Left hindlimb (tissue), 1 donor: ENCODE measurements around the gene GGT6.

Source experiments
- DNase-seq: peaks from one replicate; pipeline ENCODE4 v3.0.0-alpha.2; 2018

The GGT6 gene

DNA sequence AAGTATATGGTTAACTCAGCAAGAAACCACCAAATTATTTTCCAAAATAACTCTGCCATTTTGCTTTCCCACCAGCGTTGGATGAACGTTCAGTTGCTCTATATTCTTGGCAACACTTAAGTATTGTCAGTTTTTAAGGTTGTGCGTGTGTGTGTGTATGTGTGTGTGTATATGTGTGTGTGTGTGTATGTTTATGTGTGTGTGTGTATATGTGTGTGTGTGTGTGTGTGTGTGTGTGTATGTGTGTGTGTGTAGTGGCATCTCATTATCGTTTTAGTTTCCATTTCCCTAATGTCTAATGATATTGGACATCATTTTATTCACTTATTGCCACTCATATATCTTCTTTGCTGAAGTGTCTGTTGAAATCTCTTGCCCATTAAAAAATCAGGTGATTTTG is 12.7 kb upstream of the GGT6 start:
- peak; percentile 8 for DNase-seq

DNA sequence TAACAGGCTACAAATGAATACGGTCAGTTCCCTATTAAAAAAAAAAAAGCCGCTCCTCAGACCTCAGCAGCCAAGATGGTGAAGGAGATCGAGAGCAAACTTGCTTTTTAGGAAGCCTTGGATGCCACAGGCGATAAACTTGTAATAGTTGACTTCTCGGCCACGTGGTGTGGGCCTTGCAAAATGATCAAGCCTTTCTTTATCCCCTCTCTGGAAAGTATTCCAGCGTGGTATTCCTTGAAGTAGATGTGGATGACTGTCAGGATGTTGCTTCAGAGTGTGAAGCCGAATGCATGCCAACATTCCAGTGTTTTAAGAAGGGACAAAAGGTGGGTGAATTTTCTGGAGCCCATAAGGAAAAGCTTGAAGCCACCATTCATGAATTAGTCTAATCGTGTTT is 11.8 kb upstream of the GGT6 start:
- DNase-seq, result no peak

DNA sequence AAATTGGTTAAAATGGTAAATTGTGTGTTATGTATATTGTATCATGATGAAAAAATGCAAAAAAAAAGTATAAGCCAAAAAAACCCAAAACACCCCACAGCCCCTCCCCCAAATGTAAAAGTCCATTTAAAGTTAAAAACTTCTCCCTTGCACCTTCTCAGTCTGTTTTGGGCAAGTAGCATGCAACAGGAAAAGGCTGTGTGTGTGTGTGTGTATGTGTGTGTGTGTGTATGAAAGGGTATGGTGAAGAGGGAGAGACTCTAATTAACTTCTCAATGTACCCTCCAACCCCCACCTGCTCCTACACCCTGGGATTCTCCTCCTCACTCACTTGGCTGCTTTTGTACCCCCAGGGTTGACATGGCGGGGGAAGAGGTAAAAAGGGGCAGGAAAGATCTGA is 9.2 kb upstream of the GGT6 start:
- no peak for DNase-seq

DNA sequence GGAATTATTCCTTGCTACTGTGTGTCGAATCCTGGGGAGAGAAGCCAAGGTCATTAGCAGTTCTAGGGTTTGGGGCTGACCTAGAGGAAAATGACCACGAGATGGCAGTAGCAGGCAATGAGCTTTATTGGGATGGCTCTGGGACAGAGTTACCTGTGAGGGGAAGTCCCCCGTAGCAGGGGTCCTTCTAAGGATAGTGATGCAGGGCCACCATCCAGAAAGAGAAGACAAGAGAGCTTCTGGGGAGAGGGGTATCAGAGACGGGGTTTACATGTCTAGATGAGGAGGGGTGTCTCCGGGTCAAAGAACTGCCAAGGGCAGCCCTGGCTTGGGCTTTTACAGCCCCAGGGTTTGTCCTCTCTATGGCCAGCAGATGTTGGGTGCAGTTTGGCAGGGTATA is 6.4 kb upstream of the GGT6 start:
- DNase-seq, result peak; percentile 54

DNA sequence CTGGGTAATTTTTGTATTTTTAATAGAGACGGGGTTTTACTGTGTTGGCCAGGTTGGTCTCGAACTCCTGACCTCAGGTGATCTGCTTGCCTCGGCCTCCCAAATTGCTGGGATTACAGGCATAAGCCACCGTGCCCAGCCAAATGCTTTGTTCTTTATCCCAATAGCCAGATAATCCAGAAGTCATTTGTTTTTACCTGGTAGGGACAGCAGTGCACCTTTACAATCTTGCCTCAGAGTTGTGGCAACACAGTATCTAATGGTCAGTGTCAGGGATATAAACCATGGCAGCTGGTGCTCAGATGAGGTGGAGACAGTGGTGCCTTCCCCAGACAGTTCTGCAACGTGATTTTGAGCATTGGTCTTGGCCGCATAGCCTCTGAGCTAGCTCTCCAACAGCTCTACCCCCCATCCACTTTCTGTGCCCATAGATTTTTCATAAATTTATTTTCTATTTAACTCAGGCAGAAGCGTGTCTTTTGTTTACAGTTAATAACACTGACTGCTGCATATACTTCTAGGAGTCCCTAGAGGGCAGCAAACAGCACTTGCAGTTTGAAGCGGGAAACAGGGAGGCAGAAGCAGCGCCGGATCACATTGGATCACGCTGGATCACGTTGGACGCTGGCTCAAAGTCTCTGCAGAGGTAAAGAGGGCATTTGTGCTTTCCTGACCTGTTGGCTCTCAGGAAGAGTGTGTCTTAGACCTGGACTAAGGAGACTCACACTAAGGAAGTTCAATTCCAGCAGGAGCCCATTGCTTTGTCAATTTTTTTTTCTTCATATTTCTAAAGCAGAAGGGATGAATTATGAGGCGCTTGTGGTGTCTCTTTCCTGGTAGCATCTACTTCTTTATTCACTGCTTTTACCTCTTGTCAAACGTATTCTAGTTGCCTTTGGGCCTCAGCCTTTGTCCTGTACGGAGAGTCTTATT is 5.1 kb upstream of the GGT6 start:
- peak; percentile 57 for DNase-seq

DNA sequence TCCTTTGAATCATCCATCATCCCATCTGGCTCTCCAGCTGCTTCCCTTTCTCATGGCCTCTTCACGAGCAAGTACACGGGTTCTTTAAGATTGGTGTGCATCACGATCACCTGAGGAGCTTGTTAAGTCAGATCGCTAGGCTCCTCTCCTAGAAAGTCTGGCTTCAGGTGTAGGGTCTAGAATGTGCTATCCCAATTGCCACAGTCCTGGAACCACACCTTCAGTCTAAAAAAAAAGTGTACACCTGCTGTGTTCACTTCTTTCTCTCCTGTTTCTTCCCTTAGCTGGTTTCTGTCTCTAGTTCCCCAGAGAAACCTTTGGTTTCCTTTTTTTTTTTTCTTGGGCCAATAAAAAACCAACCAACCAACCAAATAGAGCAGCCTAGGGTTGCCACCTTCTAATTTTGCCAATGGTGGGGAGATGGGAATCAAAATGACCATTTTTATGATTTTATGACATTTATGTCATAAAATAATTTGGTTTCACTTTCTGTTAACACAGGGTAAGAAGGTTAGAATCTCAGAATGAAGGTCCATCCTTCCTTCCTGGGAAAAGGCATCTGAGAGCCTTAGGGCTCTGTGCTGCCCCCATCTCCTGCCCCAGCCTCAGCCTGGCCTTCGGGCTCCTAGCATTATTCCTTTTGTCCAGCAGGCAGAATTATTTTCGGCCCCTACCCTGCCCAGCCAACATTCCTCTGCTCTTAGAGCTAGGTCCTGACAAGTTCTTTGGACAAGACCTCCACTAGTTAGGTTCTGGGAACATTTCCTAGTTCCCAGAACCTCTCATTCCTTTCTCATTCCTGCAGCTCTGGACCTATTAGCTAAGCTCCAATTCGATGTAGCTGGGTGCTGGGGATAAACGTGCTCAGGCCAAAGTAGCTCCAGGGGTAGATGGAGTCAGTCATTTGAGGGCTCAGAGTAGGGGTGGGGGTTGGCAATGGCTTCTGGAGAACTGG is 1.9 kb upstream of the GGT6 start:
- no peak for DNase-seq

DNA sequence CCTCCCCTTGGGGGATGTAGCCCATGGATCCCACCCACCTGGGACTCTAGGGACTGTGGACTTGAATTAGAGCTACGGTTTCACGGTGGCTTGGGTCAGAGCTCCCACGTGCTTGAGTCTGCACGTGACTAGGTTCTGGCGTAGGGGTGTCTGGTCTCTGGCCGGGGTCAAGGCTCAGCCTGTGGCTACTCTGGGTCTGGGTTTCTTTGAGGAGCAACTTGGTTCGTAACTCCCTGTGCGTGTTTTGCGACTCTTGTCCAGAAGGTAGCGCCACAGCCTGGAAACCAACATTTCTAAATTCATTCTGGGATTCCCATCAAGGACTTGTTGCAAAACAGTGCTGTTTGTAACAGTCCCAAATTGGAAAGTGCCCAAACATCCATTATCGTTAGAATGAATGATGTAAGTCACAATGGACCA is 470 bp upstream of the GGT6 start:
- no peak for DNase-seq

DNA sequence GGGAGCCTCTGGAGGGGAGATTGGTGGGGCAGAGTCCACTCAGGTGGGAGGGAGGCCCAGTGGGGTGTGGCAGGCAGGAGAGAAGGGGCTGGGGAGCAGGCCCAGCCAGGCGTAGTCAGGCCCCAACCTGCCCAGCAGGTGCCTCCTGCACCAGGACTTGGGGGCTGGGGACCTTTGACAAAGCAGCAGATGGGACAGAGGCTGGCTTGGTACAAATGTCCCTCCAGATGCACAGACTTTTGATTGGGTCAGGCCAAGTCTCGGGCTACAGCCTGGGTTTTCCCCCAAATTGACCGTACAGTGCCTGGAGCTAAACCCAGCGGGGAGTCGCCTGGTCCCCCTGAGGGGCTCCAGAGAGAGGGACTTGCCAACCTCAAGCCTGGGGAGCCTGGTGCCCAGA is 411 bp downstream of the GGT6 start:
- no peak for DNase-seq

DNA sequence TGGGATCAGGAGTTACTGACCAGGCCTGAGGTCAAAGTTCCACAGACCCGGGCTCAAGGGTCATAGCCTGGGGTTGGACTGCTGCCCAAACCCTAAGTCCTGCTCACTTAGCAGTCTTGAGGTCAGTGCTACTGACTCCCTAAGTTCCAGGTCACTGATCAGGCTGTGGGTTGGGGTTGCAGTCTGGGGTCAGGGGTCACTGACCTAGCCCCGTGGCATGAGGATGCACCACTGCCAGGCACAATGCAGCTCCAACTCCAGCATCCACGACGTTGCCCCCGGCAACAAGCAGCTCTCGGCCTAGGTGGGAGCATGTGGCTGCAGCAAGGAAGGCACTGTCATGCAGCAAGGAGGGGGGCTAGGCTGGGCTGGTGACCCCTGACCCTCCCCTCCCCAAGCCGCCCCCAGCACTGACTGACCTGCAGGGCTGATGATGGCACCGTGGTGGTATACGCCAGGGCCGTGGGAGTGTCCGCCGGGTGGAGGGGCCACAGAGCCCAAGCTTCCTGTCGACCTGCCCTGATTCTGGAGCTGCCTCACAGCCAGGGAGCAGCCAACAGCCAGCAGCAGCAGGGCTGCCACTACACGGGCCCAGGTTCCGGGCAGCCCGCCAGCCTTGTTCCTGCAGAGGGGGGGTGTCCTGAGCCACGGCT is 1.1 kb downstream of the GGT6 start:
- no peak for DNase-seq

DNA sequence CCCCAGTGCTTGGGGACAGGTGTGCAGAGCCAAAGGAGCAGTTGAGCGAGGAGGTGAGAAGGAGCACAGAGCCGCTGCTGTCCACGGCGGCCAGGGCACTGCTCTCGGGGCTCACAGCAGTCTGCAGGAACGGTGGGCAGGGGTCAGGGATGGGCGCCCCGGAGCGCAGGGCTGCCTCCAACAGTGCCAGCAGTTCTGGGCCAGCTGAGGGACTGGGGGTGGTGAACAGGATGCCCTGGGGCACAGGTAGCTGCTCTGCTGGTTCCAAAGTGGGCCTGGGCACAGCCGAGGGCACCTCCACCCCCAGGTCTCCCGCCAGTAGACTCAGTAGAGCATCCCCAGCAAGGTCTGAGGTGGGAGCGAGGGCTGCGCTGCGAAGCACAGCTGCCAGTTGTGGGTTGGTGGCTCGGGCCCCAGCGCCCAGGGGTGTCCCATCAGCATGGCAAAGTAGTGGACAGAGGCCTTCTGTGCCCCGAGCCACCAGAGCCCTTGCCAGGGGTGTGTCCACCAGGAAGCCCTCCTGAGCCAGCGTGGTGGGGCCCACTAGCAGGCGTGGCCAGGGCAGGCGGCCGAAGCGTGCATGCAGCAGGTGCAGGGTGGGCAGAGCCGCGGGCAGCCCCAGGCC is 1.9 kb downstream of the GGT6 start:
- DNase-seq, result no peak

DNA sequence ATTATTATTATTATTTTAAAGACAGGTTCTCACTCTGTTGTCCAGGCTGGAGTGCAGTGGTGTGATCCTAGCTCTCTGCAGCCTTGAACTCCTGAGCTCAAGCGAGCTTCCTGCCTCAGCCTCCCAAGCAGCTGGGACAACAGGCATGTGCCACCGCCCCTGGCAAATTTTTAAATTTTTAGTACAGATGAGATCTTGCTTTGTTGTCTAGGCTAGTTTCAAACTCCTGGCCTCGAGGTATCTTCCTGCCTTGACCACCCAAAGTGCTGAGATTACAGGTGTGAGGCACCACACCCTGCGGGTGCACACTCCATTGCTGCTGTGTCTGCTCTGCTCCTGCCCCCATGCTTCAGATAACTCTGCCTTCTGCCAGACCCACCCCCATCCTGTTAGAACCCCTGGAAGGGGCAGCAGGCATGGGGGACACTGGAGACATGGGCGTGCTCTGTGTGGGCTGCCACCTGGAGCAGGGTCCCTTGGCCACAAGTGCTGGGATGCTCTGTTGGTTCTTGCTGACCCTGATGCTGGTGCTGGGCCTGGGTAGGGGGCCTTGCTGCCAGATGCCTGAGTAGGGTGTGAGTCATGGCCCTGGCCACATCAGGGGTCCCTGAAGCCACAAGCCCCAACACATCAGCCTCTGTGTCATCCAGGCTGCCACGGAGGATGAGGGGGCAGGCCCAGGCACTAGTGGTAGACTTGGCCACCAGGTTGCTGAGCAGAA is 2.6 kb downstream of the GGT6 start:
- DNase-seq, result no peak

DNA sequence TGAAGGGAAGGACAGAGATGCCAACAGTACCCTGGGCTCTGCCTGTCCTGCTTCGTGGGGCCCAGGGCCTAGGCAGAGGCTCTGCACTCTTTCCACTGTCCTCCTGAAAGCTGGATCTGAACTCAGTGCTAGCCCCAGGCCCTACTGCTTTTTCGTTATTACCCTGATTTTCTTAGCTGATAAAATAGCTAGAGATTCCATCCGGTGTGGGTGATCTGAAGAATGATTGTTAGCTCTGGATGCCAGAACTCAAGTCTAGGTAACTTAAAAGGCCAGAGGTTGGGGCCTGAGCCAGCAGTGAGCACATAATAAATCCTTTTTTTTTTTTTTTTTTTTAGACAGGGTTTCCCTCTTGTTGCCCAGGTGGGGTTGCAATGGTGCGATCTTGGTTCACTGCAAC is 3.4 kb downstream of the GGT6 start:
- no peak for DNase-seq

DNA sequence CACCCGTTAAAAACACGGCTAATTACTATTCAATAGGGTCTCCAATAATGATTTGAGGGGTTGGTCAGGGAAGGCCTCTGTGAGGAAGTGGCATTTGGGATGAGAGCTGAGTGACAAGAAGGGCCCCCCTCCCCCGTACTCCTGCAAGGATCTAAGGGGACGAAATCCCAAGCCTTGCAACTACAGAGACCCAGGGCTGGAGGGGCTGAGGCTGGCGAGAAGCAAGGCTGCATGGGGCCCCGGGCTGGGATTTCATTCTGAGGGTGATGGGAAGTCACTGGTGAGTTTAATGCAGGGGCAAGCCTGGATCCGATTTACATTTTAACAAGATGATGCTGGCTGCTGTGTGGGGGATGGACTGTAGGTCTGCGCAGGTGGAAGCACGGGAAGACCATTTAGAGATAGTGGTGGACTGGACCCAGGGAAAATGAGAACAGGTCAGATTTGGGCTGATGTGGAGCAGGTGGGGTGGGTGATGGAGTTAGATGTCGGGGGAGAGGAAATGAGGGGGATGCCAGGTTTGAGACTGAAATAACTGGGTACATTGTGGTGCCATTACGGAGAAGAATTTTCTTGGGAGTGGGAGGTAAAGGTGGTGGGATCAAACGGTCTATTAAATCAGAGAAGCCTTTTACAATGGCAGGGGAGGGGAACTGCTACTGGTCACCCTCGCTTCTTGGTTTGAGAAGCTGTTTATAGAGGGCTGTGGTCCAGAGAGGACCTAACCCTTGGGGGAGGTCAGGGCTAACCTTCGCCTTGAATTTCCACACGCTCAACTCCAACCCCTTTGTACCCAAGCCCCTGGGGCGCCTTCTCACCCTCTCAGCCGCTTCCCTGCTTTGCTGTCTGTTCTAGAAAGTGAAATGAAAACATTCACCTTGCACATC is 4.3 kb downstream of the GGT6 start:
- DNase-seq, result no peak

DNA sequence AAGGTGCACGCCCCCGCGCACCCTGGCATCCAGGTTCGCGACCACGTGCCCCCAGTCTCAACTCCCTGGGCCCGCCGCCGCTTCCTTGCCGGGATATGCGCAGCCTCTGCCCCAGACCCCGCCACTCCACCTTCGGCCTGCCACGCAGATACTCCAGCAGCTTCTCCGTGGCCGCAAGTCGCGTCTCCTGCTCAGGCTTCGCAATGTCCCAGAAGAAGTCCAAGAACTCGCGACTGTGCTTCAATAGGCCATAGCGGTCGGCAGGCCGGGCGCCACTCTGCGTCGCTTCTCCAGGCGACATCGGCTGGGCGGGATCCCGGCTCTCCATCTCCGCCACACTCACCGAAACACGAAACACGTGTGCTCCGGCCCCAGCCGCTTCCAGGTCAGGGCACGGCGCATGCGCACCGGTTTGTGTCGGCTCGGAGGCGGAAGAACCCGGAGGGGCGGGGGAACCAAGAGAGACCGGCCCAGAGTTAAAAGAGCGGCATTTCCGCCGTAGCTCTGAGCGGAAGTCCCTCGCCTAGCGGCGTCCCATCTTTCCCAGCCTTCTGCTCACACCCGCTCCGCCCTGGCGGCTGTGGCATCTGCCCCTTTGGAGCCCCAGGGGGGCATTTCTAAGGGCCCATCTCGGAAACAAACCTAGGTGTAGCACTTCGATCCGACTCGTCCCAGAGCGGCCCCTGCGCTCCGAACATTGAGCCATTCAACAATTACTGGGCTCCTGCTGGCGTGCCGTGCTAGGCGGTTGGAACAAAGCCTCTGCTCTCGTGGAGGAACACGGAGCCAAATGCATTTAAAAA is 5.2 kb downstream of the GGT6 start, which contains the start of gene MYBBP1A:
Gene MYBBP1A, minus strand, starts transcription at position 388 of the 803 bp plus-strand sequence. Its CDS starts 60 bp downstream, at position 328.
- DNase-seq, result peak; percentile 97

DNA sequence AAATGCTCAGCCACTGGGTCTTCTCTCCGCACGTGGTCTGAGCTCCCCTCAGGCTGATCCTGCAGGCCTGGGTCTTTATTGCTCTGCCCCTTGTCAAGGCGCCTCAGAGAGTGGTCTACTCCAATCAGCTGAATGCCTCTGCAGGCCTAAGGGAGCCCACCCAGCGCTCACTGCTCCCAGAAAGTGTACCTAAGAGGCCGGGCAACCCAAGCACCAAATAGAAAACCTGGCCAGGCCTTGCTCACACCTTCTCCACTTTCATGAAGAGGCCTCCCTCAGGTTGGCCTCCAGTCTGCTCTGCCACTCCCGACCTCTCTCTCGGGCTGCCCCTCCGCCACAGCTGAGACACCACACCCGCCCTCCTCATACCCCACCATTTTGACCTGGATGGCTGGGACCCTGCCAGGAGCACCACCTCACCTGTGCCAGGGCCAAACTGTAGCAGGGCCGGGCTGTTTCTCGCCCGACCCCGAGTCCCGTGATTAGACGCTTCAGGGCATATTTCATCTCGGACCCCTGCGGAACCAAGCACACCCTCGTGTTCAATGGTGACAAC is 5.9 kb downstream of the GGT6 start:
- DNase-seq, result peak; percentile 19

DNA sequence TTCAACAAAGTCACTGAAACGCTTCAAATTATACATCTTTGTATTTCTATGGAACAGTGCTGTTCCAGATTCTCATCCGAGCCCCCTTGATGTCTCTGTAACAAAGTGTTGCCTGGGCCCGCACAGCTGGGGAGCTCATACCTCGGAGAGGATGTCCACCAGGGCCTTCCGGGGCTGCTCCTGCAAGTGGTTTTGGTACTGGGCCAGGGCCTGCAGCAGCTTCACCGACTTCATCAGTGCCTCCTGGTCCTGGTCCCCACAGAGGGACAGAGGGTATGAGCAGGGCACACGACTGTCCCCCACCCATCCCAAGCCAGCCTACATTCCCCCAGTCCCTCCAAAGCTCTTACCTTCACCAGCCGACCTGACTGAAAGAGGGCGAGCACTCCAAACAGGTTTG is 6.7 kb downstream of the GGT6 start:
- DNase-seq, result no peak

DNA sequence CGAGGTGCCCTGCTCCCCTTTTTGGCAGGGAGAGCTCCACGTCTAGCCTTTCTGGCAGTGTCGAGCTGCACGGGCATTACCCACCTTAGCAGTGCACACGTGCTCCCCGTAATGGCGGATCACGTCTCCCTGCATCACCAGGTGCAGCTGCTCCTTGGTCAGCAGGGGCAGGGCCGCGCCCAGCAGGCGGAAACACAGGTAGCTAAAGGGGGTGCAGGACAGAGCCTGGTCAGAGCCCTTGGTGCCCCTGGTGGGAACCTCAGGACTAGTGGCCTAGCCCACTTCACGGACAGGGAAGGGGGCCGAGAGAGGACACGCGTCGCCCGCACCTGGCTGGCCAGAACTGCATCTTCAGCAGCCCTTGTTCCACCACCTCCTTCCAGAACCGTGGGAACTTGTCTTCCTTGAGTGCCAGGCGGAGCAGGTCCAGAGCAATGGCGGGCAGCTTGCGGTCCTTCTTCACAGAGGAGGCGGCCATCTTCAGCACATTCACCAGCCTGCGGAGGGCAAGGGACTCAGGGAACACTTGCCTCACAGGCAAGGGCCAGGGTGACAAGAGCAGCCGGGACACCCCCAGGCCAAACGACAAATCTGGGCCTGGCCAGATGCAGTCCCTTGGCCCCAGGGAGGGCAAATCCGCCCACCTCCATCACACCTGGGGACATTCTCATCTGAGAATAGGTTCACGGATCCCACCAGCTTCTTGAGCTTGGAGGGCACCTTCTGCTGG is 8.4 kb downstream of the GGT6 start:
- DNase-seq, result no peak

DNA sequence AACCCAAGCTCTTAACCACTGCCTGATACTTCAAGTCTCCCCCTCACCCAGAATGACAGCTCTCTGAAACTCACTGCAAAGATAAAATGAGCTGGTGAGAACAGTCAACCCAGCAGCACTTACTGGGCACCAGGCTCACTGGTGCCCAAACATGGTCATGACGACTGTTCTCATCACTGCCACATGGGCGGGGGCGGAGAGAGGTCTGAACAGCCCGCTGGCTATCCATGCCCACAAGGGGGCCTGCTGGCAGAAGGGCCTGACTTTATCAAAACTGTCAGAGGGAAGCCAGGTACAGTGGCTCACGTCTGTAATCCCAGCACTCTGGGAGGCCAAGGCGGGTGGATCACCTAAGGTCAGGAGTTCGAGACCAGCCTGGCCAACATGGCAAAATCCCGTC is 9.2 kb downstream of the GGT6 start:
- no peak for DNase-seq

DNA sequence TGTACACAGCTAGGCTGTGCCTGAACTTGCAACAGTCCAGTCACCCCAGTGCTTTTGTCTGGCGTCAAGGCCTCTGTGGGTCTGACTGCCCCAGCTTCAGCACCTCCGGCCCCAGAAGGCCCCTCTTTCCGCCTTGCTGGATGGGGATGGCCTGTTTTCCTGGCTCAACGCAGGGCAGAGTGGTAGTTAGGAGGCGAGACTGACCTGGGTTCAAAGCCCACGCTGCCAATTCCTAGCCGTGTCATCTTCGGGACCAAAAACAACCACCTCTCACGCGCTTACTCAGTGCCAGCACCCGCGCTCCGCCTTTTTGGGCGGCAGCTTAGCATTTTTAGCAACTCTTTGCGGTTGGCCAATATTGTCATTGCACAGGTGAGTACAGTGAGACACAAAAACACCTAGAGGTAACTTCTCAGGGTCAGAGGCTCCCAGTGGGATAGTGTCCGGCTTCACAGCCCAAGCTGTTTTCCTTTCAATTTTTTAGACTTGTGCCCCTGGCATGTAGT is 9.8 kb downstream of the GGT6 start:
- no peak for DNase-seq
